HepG2 (cell line): ENCODE results near the gene MAP2K3. TPM values are rescaled to one million over a fixed set of nuclear protein-coding genes. Genes with fewer than 3 reads are reported as not detected.
A peak's percentile ranks its signal among the peaks of the same experiment; 100 is the strongest.

Experiments used
- ATAD3A ChIP-seq: sonication (generic); formaldehyde crosslinking; IDR thresholded peaks from 2 replicates; pipeline ENCODE4 v1.4.0; 2020; ENCODE audit warnings: missing genetic modification reagents
- HOXD1 ChIP-seq: sonication (generic); formaldehyde crosslinking; IDR thresholded peaks from 2 replicates; pipeline ENCODE4 v1.5.0; 2020; ENCODE audit warnings: missing genetic modification reagents
- TAF15 ChIP-seq: fragments of 200-400 bp; formaldehyde crosslinking; IDR thresholded peaks from one replicate; pipeline ENCODE4 v1.6.1; 2018; ENCODE audit warnings: mild to moderate bottlenecking, low read depth, low read length; ENCODE audit not compliant: poor library complexity, severe bottlenecking
- TCF7 ChIP-seq: sonication (generic); IDR thresholded peaks from 2 replicates; pipeline ENCODE4 v1.6.1; 2016; ENCODE audit warnings: antibody characterized with exemption, low read depth
- TRIM24 ChIP-seq: sonication (generic); formaldehyde crosslinking; IDR thresholded peaks from 2 replicates; pipeline ENCODE4 v1.8.0; 2022; ENCODE audit warnings: mild to moderate bottlenecking, missing genetic modification reagents
- ZKSCAN8 ChIP-seq: IDR thresholded peaks from 2 replicates; pipeline ENCODE4 v1.6.1; 2016; ENCODE audit warnings: borderline replicate concordance, missing genetic modification reagents, missing compliant biosample characterization
- ZNF33A ChIP-seq: sonication (generic); formaldehyde crosslinking; IDR thresholded peaks from 2 replicates; pipeline ENCODE4 v1.5.1; 2020; ENCODE audit warnings: missing genetic modification reagents, mild to moderate bottlenecking, moderate library complexity, borderline replicate concordance
- ZNF609 ChIP-seq: sonication (generic); formaldehyde crosslinking; IDR thresholded peaks from 2 replicates; pipeline ENCODE4 v1.4.0; 2020; ENCODE audit warnings: mild to moderate bottlenecking, missing genetic modification reagents, borderline replicate concordance
- ZSCAN20 ChIP-seq: sonication (generic); formaldehyde crosslinking; IDR thresholded peaks from 2 replicates; pipeline ENCODE4 v1.4.0; 2020; ENCODE audit warnings: missing genetic modification reagents, mild to moderate bottlenecking, borderline replicate concordance
- polyA plus RNA-seq, 8 experiments: library from polyadenylated mRNA; depleted of rRNA in 3 of 8; stranded (reverse) in 7 of 8; unstranded in 1 of 8; fragments of >200 nt; fragmentation: Illumina TruSeq in 4 of 8; extraction: Trizol in 4 of 8; gene quantifications; 2 replicates each; pipeline versions ENCODE4 v1.2.1 to v1.2.3, GENCODE V29; 2011 to 2016; ENCODE audit warnings: low read depth in 4 of 8, missing spikeins in 1 of 8, mixed read lengths in 1 of 8; ENCODE audit not compliant: insufficient read depth in 1 of 8
- total RNA-seq, 5 experiments: library from RNA; depleted of rRNA; stranded (reverse); fragments of >200 nt; fragmentation: Illumina TruSeq; extraction: Trizol; gene quantifications; 2 replicates each; pipeline ENCODE4 v1.2.3, GENCODE V29; 2016; ENCODE audit warnings: low read depth in 1 of 5

Gene MAP2K3
- total and polyA plus RNA-seq, 2 of the 13 experiments (the other 11 are each of a cell fraction or from before 2014, with no cell fraction given), result 20.5 to 27.4 TPM

- TF ChIP-seq ZSCAN20 (CRISPR knock-in tag) (0 out of 2 replicates have a peak, but pooled peaks have one; percentile 30), ZNF609 (no peak), TCF7 (peak; percentile 71; the same call in 1 of the 2 replicates), ZKSCAN8 (CRISPR knock-in tag) (no peak), TAF15 (no peak), ATAD3A (CRISPR knock-in tag) (no peak), ZNF33A (no peak), HOXD1 (CRISPR knock-in tag) (no peak), TRIM24 (CRISPR knock-in tag) (no peak)
Observed at GRCh38 chr17:21252796-21253645, 31.5 kb upstream of the MAP2K3 start, which contains the start of gene NATD1 (continued).
